ENCODE results near the gene OR9A2.
A peak's percentile ranks its signal among the peaks of the same experiment; 100 is the strongest.

The OR9A2 gene

GRCh38 chr7:143027032-143027431 is at the start of gene OR9A2:
TSS of gene OR9A2 (minus strand) at chr7:143027132. CDS start at chr7:143027132, 0 bp downstream.
- DNase-seq (ENCODE audit: low read depth) = no peak

GRCh38 chr7:143074141-143074540 is 47.2 kb upstream of the OR9A2 start:
- DNase-seq (ENCODE audit: low read depth) = no peak

- peak; percentile 67 for DNase-seq (ENCODE audit: low read depth)
Measured at GRCh38 chr7:143073556-143073955, 46.6 kb upstream of the OR9A2 start.

DNA sequence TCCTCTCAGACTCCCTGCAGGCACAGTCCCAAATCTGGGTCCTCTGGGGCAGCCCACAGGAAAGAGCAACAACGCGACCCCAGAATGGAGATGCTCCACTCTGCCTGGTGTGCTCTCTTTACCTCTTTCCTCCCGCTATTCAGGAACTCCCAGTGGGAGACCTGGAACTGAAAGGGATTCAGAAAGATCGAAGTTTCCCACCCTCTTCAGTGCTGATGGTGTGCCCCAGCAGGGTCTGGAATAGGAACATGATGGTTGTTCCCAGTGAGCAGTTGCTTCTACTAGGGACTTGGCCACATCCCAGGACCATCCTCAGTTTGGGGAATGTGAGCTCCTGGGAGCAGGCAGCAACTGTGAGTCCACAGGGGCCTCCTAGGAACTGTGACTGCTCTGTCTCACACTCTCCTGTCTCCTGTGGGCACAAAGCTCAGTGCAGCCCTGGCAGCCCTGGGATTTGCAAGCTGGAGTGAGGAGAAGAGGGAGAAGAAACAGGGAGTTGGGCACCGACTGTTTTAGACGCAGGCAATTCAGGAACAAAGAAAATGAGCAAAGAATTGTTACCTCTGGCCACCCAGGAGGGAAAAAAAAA is 43.1 kb upstream of the OR9A2 start:
- no peak for DNase-seq (ENCODE audit: low read depth)

DNA sequence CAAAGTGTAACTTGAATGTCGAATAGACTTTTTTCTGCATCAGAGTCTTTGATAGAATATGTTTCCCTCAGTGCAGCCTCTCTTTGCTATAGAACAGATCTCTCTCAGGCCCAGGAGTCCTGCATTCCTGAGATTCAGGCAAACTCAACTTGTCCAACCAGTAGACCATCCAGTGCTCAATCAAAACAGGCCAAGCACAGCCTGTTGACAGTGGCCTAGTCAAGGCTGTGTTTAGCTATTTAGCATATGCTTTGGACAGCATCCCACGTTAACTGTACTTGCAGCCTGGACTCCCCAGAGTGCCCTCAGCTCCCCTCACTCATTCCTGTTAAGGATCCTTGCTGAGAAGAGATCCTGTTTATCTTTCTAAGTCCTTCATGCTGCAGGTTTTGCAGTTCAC is 41.5 kb upstream of the OR9A2 start:
- no peak for DNase-seq (ENCODE audit: low read depth)

DNA sequence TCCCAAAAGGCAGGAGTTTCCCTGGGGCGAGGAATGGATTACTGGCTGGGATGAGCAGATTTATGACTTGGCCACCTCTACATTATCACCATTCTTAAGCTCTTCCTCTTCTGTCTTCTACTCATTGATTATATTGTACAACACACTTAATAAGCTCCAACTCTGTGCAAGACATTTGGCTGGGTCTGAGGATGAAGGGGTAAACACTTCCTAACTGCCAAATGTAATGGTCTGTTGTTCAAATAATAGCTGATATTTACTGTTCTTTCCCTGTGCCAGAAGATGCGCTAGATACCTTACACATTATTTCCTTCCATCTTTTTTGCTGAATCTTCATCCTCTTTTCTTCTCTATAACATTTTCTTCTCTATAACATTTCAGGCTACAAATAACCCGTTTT is 36.8 kb upstream of the OR9A2 start:
- DNase-seq (ENCODE audit: low read depth) = no peak

GRCh38 chr7:143055754-143056153 is 28.8 kb upstream of the OR9A2 start:
- no peak for DNase-seq (ENCODE audit: low read depth)

DNA sequence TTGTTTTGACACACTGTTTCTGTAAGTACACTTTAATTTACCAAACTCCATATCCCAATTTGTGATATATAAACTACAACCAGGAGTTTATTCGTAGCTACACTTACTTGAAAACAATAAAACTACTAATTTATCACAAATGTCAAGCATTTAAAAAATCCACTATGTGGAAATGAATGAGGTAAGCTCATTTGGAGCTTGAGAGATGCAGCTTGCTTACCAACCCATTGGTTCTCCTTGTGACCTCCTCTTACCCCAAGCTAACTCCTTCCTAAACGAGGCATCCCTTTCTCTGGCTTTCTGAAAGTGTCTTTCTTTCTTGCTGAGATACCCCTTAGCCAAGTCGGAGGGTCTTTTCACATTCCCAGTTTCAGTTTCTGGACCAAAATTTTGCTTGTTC is 27.7 kb upstream of the OR9A2 start:
- peak; percentile 37 for DNase-seq (ENCODE audit: low read depth)

- DNase-seq (ENCODE audit: low read depth) = no peak
Measured at GRCh38 chr7:143052041-143052440, 25.1 kb upstream of the OR9A2 start, which contains the start of gene OR6V1. TSS of gene OR6V1 (plus strand) at chr7:143052341. CDS start at chr7:143052341, 0 bp downstream.

- no peak for DNase-seq (ENCODE audit: low read depth)
Measured at GRCh38 chr7:143050931-143051330, 24.0 kb upstream of the OR9A2 start.

DNA sequence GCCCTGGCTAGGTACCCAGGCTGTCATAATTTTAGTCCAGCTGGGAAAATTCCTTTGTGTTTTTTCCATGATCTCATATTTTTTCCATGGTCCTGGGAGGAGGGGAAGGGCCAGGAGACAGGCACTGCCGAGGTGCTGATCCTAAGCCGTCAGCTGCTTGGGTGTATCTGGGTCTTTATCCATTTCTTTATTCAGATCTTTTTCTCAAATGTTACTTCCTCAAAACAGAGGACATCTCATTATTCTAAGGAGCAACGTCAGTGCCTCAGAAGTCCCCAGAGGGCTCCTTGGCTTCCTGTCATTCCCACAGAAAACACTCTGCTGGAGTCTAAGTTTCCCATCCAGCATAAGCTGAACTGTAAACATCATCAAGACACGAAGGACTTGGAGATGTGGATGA is 22.4 kb upstream of the OR9A2 start:
- DNase-seq (ENCODE audit: low read depth) = no peak

DNA sequence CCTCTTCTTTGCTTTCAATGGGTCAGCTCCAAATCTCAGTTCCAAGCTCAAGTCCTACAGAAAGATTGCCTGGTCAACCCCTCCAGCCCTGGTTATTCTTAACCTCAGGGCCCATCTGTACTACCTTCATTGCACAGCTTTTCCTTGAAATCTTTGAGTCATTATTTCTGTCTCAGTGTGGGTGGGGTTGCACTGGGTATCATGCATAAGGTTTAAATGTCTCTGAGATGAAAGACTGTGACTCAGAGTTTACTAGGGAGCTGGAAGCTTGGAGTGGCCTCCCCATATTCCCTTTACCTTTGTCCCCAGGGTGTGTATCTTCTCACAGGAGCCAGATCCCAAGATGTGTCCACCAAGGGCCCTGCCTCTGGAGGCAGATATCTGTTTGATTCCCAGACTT is 21.9 kb upstream of the OR9A2 start:
- peak; percentile 50 for DNase-seq (ENCODE audit: low read depth)

- DNase-seq (ENCODE audit: low read depth) = no peak
Measured at GRCh38 chr7:143047326-143047725, 20.4 kb upstream of the OR9A2 start.

DNA sequence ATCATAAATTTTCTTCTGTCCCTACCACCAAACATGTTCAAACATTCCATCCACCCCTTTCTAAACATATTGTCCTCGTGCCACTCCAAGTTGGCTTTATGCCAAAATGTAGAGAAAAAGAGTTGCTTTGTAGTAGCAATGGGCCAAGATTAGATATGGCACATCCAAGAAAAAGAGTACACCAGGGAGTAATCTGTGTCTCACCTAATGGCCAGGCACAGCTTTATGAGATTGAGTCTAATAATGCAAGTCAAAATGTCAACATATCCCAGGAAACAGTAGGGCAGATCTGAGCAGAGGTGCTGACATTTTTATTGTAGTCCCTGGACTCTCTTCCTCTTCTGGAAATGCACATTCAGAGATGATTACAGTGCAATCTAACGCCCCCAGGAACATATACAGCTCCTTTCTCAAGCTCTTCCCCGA is 19.5 kb upstream of the OR9A2 start:
- no peak for DNase-seq (ENCODE audit: low read depth)

- DNase-seq (ENCODE audit: low read depth) = peak; percentile 84
Measured at GRCh38 chr7:143043391-143043790, 16.5 kb upstream of the OR9A2 start.

- peak; percentile 71 for DNase-seq (ENCODE audit: low read depth)
Measured at GRCh38 chr7:143042790-143043271, 15.9 kb upstream of the OR9A2 start.

DNA sequence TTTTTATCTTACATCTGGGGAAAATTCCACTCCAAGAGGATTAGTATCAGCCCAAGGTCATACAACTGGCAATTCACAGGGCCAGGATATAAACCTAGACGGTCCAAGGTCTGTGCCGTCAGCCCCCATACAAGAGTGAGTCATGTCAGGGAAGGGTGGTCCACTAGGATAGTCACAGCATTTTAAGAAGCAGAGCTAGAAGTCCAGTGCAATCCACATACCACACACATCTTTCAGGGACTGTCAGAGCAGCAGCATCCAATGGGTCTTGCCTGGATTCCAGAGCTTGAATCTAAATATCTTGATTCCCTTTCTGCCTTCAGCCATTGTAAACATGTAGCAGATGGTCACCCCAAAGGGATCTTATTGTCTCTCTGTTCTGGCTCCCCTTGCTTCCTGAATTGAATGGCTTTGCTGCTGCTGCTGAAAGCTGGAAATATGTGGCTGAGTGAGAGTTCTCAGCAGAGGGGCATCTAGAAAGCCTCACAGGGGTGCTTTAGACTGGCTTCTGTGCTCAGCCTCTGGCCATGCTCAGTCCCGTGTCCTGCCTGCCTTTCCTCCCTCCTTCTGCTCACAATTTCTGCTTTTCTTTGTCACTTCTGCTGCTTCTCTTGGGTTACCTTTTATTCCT is 15.3 kb upstream of the OR9A2 start:
- peak; percentile 63 for DNase-seq (ENCODE audit: low read depth)

DNA sequence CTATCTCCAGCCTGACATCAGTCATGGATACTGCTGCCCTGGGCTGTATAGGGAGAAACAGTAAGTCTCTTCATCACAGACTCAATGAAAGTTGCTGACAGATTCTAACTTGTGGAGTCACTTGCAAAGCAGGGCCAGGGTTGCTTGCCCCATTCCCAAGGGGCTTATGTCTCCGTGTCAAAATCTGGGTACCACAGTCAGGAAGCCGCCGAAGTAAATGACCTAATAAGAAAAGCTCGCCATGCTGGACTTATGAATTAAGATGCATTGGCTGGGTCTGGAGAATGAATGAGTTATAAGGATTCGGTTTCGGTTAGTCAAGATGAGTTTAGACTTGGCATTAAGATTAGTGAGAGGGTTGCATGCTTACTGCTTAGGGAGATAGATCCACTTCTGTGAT is 14.4 kb upstream of the OR9A2 start:
- no peak for DNase-seq (ENCODE audit: low read depth)

- no peak for DNase-seq (ENCODE audit: low read depth)
Measured at GRCh38 chr7:143040209-143040715, 13.3 kb upstream of the OR9A2 start.

GRCh38 chr7:143038635-143039034 is 11.7 kb upstream of the OR9A2 start:
- no peak for DNase-seq (ENCODE audit: low read depth)

- DNase-seq (ENCODE audit: low read depth) = no peak
Measured at GRCh38 chr7:143027683-143028082, 751 bp upstream of the OR9A2 start.

- DNase-seq (ENCODE audit: low read depth) = peak; percentile 18
Measured at GRCh38 chr7:143025371-143025770, 1.6 kb downstream of the OR9A2 start.

- DNase-seq (ENCODE audit: low read depth) = no peak
Measured at GRCh38 chr7:143023047-143023446, 3.9 kb downstream of the OR9A2 start.

GRCh38 chr7:143018931-143019330 is 8.0 kb downstream of the OR9A2 start:
- peak; percentile 36 for DNase-seq (ENCODE audit: low read depth)

Data from iris pigment epithelial cell (primary cell).